Prostate gland (tissue), 2 donors: ENCODE data around the gene PSMB11.

Experiments used
- CTCF ChIP-seq, 4 experiments: fragments of 200-600 bp in 2 of 4; fragments of 450-650 bp in 2 of 4; sonication (generic) in 2 of 4; IDR thresholded peaks; 1 replicate in 3 of 4; 2 replicates in 1 of 4; pipeline ENCODE4 v1.5.1; 2016 to 2019; ENCODE audit warnings: antibody characterized with exemption in 4 of 4, mild to moderate bottlenecking in 2 of 4, moderate library complexity in 2 of 4
- POLR2AphosphoS5 ChIP-seq: sonication (generic); formaldehyde crosslinking; IDR thresholded peaks from one replicate; pipeline ENCODE4 v1.6.1; 2017; ENCODE audit warnings: antibody characterized with exemption

- TF ChIP-seq CTCF (IDR thresholded peaks at IDR 0.05): no peak
- no peak for TF ChIP-seq POLR2AphosphoS5
These were observed 18.8 kb upstream of the PSMB11 start for GRCh38 chr14:23023022-23023794.
